Keratinocyte (primary cell): ENCODE data around the gene ZNF184. TPM values are rescaled to one million over a fixed set of nuclear protein-coding genes. Genes with fewer than 3 reads are reported as not detected.

Experiments used
- DNase-seq: peaks from one replicate; pipeline ENCODE4 v3.0.0-alpha.2; 2011; ENCODE audit warnings: low read depth, missing footprints, low spot score
- FAIRE-seq: peaks from 2 replicates; lab custom pipeline; 2011; peaks lifted over from hg19 to GRCh38; lab: Jason Lieb, UNC
- H2AFZ ChIP-seq: 2 replicates; pipeline ENCODE4 v1.6.0; 2012; ENCODE audit warnings: low read length, control low read depth, inconsistent platforms; ENCODE audit not compliant: control insufficient read depth
- H3K27ac ChIP-seq: 2 replicates; pipeline ENCODE4 v1.5.1; 2011; ENCODE audit warnings: low read length; ENCODE audit not compliant: control insufficient read depth, insufficient read depth
- H3K27me3 ChIP-seq: 3 replicates; pipeline ENCODE4 v1.6.0; 2011; ENCODE audit warnings: low read length; ENCODE audit not compliant: control insufficient read depth, insufficient read depth; ENCODE audit errors: extremely low read depth
- H3K36me3 ChIP-seq, 2 experiments: 2 replicates in 1 of 2; 3 replicates in 1 of 2; pipeline ENCODE4 v1.5.1; 2011; ENCODE audit warnings: low read length in 2 of 2, mild to moderate bottlenecking in 1 of 2; ENCODE audit not compliant: control insufficient read depth in 2 of 2, insufficient read depth in 2 of 2; ENCODE audit errors: extremely low read depth in 1 of 2
- H3K4me1 ChIP-seq: 3 replicates; pipeline ENCODE4 v1.5.1; 2011; ENCODE audit warnings: low read length; ENCODE audit not compliant: control insufficient read depth, insufficient read depth; ENCODE audit errors: extremely low read depth
- H3K4me2 ChIP-seq: 3 replicates; pipeline ENCODE4 v1.6.0; 2011; ENCODE audit warnings: low read depth, low read length; ENCODE audit not compliant: control insufficient read depth, insufficient read depth; ENCODE audit errors: extremely low read depth
- H3K4me3 ChIP-seq, 3 experiments: fragments of 200-600 bp in 1 of 3; sonication (generic) in 1 of 3; 2 replicates in 2 of 3; 3 replicates in 1 of 3; pipeline ENCODE4 v1.5.1; 2011 to 2016; ENCODE audit warnings: low read length in 3 of 3, mild to moderate bottlenecking in 3 of 3, control low read depth in 2 of 3, inconsistent platforms in 1 of 3, low read depth in 1 of 3, mixed read lengths in 1 of 3, mixed run types in 1 of 3, moderate library complexity in 1 of 3; ENCODE audit not compliant: control insufficient read depth in 2 of 3, insufficient read depth in 2 of 3; ENCODE audit errors: extremely low read depth in 1 of 3
- H3K79me2 ChIP-seq: 2 replicates; pipeline ENCODE4 v1.6.0; 2012; ENCODE audit warnings: low read length; ENCODE audit not compliant: control insufficient read depth, insufficient read depth
- H3K9ac ChIP-seq: 3 replicates; pipeline ENCODE4 v1.6.0; 2011; ENCODE audit warnings: low read length; ENCODE audit not compliant: control insufficient read depth, insufficient read depth; ENCODE audit errors: extremely low read depth
- H3K9me1 ChIP-seq: 3 replicates; pipeline ENCODE4 v1.6.0; 2011; ENCODE audit warnings: low read length; ENCODE audit not compliant: control insufficient read depth, insufficient read depth; ENCODE audit errors: extremely low read depth
- H3K9me3 ChIP-seq: 2 replicates; pipeline ENCODE4 v1.5.1; 2012; ENCODE audit warnings: low read depth, low read length; ENCODE audit not compliant: control insufficient read depth
- H4K20me1 ChIP-seq: 3 replicates; pipeline ENCODE4 v1.6.0; 2011; ENCODE audit warnings: low read length; ENCODE audit not compliant: control insufficient read depth, insufficient read depth; ENCODE audit errors: extremely low read depth
- CTCF ChIP-seq, 3 experiments: IDR thresholded peaks in 1 of 3; conservative IDR thresholded peaks in 1 of 3; optimal IDR thresholded peaks in 1 of 3; 2 replicates in 2 of 3; 3 replicates in 1 of 3; pipeline versions ENCODE3 to v1.5.1; 2011; ENCODE audit warnings: low read length in 3 of 3, mild to moderate bottlenecking in 3 of 3, moderate library complexity in 2 of 3, control low read depth in 1 of 3, inconsistent platforms in 1 of 3; ENCODE audit not compliant: insufficient read depth in 2 of 3; ENCODE audit errors: extremely low read depth in 1 of 3
- EZH2 ChIP-seq: IDR thresholded peaks from one replicate; pipeline ENCODE4 v1.6.1; 2012; ENCODE audit warnings: inconsistent platforms, mild to moderate bottlenecking, low read length, moderate library complexity
- dilution Hi-C: fragments of 300-500 bp; cut with MboI; formaldehyde crosslinking; loops from one replicate; pipeline ENCODE4 v1.7.0; 2020; ENCODE audit warnings: low sequenced_read_pairs; ENCODE audit not compliant: extremely low pct_ligation_motif_present
- polyA plus RNA-seq, 5 experiments: library from polyadenylated mRNA; depleted of rRNA in 3 of 5; stranded (reverse) in 3 of 5; stranded (forward) in 1 of 5; unstranded in 1 of 5; fragments of >200 nt; gene quantifications; 1 replicate in 1 of 5; 2 replicates in 3 of 5; 3 replicates in 1 of 5; pipeline versions ENCODE4 v1.2.1 to v1.2.3, GENCODE V29; 2011 to 2012; ENCODE audit warnings: missing spikeins in 2 of 5, low read depth in 1 of 5, low replicate concordance in 1 of 5

Gene ZNF184
- polyA plus RNA-seq, 1 donor (not counting 4 experiments of a cell fraction or from before 2014, with no cell fraction given) = 4.3 TPM

GRCh38 chr6:27428966-27429365, 43.9 kb downstream of the ZNF184 start:
- Histone ChIP-seq H3K9me3 (no peaks in the 10 kb centered on the region), H3K4me1 (no peaks in the 10 kb centered on the region), H3K9me1 (no peaks in the 10 kb centered on the region), H2AFZ (no peak overlapping the region), H3K9ac (no peak overlapping the region), H3K4me3 (no peak overlapping the region), H4K20me1 (no peaks in the 10 kb centered on the region), H3K36me3 (no peaks in the 10 kb centered on the region), H3K27me3 (no peaks in the 10 kb centered on the region), H3K4me2 (no peak overlapping the region), H3K79me2 (no peaks in the 10 kb centered on the region), H3K27ac (no peak overlapping the region)
- dilution Hi-C loops = no loop called here
- no peak for FAIRE-seq
- TF ChIP-seq EZH2 = no peak
- no peak for TF ChIP-seq CTCF (optimal IDR thresholded peaks at IDR 0.05 in 1 of 3, IDR thresholded peaks at IDR 0.05 in 1 of 3, conservative IDR thresholded peaks at IDR 0.05 in 1 of 3; ENCODE audit: extremely low read depth in 1 of 3, insufficient read depth in 2 of 3, low read length in 3 of 3)
- DNase-seq = no peak

DNA sequence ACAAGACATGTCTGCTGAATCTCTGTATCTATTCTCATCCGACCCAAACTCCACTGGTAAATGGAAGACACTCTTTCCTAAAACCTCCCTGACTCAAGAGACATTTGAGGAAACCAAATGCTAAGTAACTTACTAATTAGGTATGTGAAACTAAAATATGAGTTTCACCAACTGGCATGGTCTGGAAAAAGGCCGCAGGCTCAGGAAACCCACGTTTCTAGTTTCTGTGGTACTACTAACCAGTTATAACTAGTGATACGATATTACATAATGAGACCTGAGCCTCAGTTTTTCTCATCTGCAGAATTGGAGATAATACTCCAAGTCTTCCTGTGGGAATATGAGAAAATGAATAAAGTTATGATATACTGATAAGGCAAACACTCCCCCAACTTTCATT, 44.4 kb downstream of the ZNF184 start:
- no peaks in the 10 kb centered on the region for H3K27me3 ChIP-seq
- H3K27ac ChIP-seq = no peak overlapping the region
- dilution Hi-C loops = no loop called here
- no peaks in the 10 kb centered on the region for H3K36me3 ChIP-seq
- H3K9ac ChIP-seq = no peak overlapping the region
- DNase-seq = no peak
- no peaks in the 10 kb centered on the region for H3K79me2 ChIP-seq
- H3K4me1 ChIP-seq = no peaks in the 10 kb centered on the region
- no peak overlapping the region for H3K4me3 ChIP-seq
- H3K9me3 ChIP-seq = no peaks in the 10 kb centered on the region
- H3K4me2 ChIP-seq = no peak overlapping the region
- no peak for TF ChIP-seq EZH2
- TF ChIP-seq CTCF (optimal IDR thresholded peaks at IDR 0.05 in 1 of 3, IDR thresholded peaks at IDR 0.05 in 1 of 3, conservative IDR thresholded peaks at IDR 0.05 in 1 of 3; ENCODE audit: extremely low read depth in 1 of 3, insufficient read depth in 2 of 3, low read length in 3 of 3) = no peak
- no peaks in the 10 kb centered on the region for H3K9me1 ChIP-seq
- FAIRE-seq = no peak
- no peak overlapping the region for H2AFZ ChIP-seq
- H4K20me1 ChIP-seq = no peaks in the 10 kb centered on the region
